CD4-positive, alpha-beta T cell (primary cell): ENCODE measurements around the gene PLEKHG1. TPM values are rescaled to one million over a fixed set of nuclear protein-coding genes. Genes with fewer than 3 reads are reported as not detected.

Experiments used
- ATAC-seq: fragments of 200-7000 bp; cut with Tn5 transposase; one replicate; pipeline ENCODE4 v1.10.0; 2022; ENCODE audit warnings: mild to moderate bottlenecking; ENCODE audit not compliant: poor library complexity
- CTCF ChIA-PET: fragments of 350-600 bp; sonication (Branson Sonifier 250); formaldehyde crosslinking; loops from one replicate; lab custom pipeline; 2021; ENCODE audit warnings: antibody characterized with exemption, inconsistent platforms; lab: Charles Lee
- POLR2A ChIA-PET: fragments of 350-600 bp; sonication (Branson Sonifier 250); formaldehyde crosslinking; loops from one replicate; lab custom pipeline; 2021; ENCODE audit warnings: antibody characterized with exemption, inconsistent platforms; lab: Charles Lee
- DNase-seq, 14 experiments: peaks; one replicate each; pipeline ENCODE4 v3.0.0-alpha.2; 2013 to 2020; ENCODE audit warnings: mixed read lengths in 2 of 14
- H3K27ac ChIP-seq, 2 donors: one replicate each; pipeline versions ENCODE4 v1.5.1 to v1.7.0; 2013; ENCODE audit warnings: low read length in 2 of 2, low read depth in 1 of 2, mild to moderate bottlenecking in 1 of 2
- H3K27me3 ChIP-seq, 2 experiments: 1 replicate in 1 of 2; 2 replicates in 1 of 2; pipeline versions ENCODE4 v1.6.1 to v1.7.0; 2013; ENCODE audit warnings: low read length in 2 of 2, control low read depth in 1 of 2, mild to moderate bottlenecking in 1 of 2, moderate library complexity in 1 of 2; ENCODE audit not compliant: insufficient read depth in 2 of 2, control insufficient read depth in 1 of 2
- H3K36me3 ChIP-seq: one replicate; pipeline ENCODE4 v1.6.1; 2013; ENCODE audit warnings: low read length, control low read depth; ENCODE audit not compliant: insufficient read depth
- H3K4me1 ChIP-seq: one replicate; pipeline ENCODE4 v1.6.1; 2013; ENCODE audit warnings: low read length, control low read depth; ENCODE audit not compliant: insufficient read depth
- H3K4me3 ChIP-seq: one replicate; pipeline ENCODE4 v1.5.1; 2013; ENCODE audit warnings: mild to moderate bottlenecking, low read length, moderate library complexity
- H3K9me3 ChIP-seq, 2 experiments: 1 replicate in 1 of 2; 2 replicates in 1 of 2; pipeline versions ENCODE4 v1.6.1 to v1.7.0; 2013; ENCODE audit warnings: low read length in 2 of 2, mild to moderate bottlenecking in 2 of 2, control low read depth in 1 of 2, moderate library complexity in 1 of 2; ENCODE audit not compliant: control insufficient read depth in 1 of 2, insufficient read depth in 1 of 2
- H3K27ac Mint-ChIP-seq: one replicate; pipeline ENCODE4 v1.8.0; 2020; ENCODE audit warnings: mixed read lengths
- H3K27me3 Mint-ChIP-seq: one replicate; pipeline ENCODE4 v1.8.0; 2021; ENCODE audit warnings: mixed read lengths
- H3K36me3 Mint-ChIP-seq: one replicate; pipeline ENCODE4 v1.8.0; 2021; ENCODE audit warnings: low read depth, mixed read lengths
- H3K4me1 Mint-ChIP-seq: one replicate; pipeline ENCODE4 v1.8.0; 2021; ENCODE audit warnings: low read depth, mixed read lengths
- H3K4me3 Mint-ChIP-seq: one replicate; pipeline ENCODE4 v1.8.0; 2020; ENCODE audit warnings: mild to moderate bottlenecking, mixed read lengths
- H3K9me3 Mint-ChIP-seq: one replicate; pipeline ENCODE4 v1.8.0; 2020; ENCODE audit warnings: mixed read lengths
- intact Hi-C, 2 experiments: fragments of 100-400 bp; cut with DNase I in 1 of 2; cut with micrococcal nuclease in 1 of 2; formaldehyde crosslinking; loops; one replicate each; pipeline versions ENCODE4 v1.15.1 to v1.9.0; 2023 to 2025; cut with DNase I, micrococcal nuclease
- polyA plus RNA-seq, 2 donors: library from polyadenylated mRNA; unstranded; fragments of 120-200 nt; gene quantifications; one replicate each; pipeline ENCODE4 v1.2.1, GENCODE V29; 2013
- total RNA-seq, 174 experiments: library from RNA in 2 of 174; stranded (reverse) in 2 of 174; gene quantifications; one replicate each; pipeline ENCODE4 v1.2.3 and lab custom pipeline; 2021 to 2026
- TF ChIP-seq, protein P1 (sequence below): fragments of 200-600 bp; IDR thresholded peaks from one replicate; pipeline ENCODE4 v1.8.0; 2022; ENCODE audit warnings: antibody characterized with exemption, mild to moderate bottlenecking

The PLEKHG1 gene
- 1 to 10 TPM; 1.5 to 1.8 TPM for total RNA-seq
- polyA plus RNA-seq (2013, experiment 1 of 2), result 1.7 TPM
- 1.8 TPM for polyA plus RNA-seq (2013, experiment 2 of 2)
- 1.0 to 35.6 (median 5.3) reads per million in 172 experiments for total RNA-seq (lab: John Stamatoyannopoulos, UW)

- no peak within 1 kb of the TSS for H3K27ac ChIP-seq
- peaks cover 13% of the 10 kb centered on the region for H3K4me1 ChIP-seq
- H3K36me3 Mint-ChIP-seq, result no peaks in the 10 kb centered on the region
- H3K4me3 Mint-ChIP-seq, result peak within 1 kb of the TSS; percentile 96
- TF ChIP-seq, protein P1, sequence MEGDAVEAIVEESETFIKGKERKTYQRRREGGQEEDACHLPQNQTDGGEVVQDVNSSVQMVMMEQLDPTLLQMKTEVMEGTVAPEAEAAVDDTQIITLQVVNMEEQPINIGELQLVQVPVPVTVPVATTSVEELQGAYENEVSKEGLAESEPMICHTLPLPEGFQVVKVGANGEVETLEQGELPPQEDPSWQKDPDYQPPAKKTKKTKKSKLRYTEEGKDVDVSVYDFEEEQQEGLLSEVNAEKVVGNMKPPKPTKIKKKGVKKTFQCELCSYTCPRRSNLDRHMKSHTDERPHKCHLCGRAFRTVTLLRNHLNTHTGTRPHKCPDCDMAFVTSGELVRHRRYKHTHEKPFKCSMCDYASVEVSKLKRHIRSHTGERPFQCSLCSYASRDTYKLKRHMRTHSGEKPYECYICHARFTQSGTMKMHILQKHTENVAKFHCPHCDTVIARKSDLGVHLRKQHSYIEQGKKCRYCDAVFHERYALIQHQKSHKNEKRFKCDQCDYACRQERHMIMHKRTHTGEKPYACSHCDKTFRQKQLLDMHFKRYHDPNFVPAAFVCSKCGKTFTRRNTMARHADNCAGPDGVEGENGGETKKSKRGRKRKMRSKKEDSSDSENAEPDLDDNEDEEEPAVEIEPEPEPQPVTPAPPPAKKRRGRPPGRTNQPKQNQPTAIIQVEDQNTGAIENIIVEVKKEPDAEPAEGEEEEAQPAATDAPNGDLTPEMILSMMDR, result no peak
- peak within 1 kb of the TSS; percentile 79 for H3K27ac Mint-ChIP-seq
- ChIA-PET CTCF (interaction anchor here (1.2 kb wide), 1 partner anchor 10 kb away, joined by 3 read pairs; no protein-coding TSS in a partner anchor), POLR2A (interaction anchor here (1.6 kb wide), 1 partner anchor 33 kb away, joined by 5 read pairs; no protein-coding TSS in a partner anchor)
- ATAC-seq, result peak; percentile 72
- intact Hi-C loops, result loop anchor here in 1 of 2 experiments (5.0 kb wide), 1 partner anchor 182 kb away; no protein-coding TSS in a partner anchor
- peaks cover 48% of the 10 kb centered on the region for H3K27me3 Mint-ChIP-seq
- H3K27me3 ChIP-seq, result peaks cover 2 to 33% of the 10 kb centered on the region in 2 experiments
- H3K9me3 ChIP-seq, result no peaks in the 10 kb centered on the region
- no peaks in the 10 kb centered on the region for H3K9me3 Mint-ChIP-seq
- H3K4me1 Mint-ChIP-seq, result peaks cover 14% of the 10 kb centered on the region
- peak; percentile 7 to 78 (median 38) for DNase-seq
- peak within 1 kb of the TSS; percentile 66 for H3K4me3 ChIP-seq
- H3K36me3 ChIP-seq, result no peaks in the 10 kb centered on the region
Measured at GRCh38 chr6:150599199-150600009, at the start of gene PLEKHG1. Gene PLEKHG1 (plus strand): TSS chr6:150599885. CDS start chr6:150733682, 133,797 bp downstream.

DNA sequence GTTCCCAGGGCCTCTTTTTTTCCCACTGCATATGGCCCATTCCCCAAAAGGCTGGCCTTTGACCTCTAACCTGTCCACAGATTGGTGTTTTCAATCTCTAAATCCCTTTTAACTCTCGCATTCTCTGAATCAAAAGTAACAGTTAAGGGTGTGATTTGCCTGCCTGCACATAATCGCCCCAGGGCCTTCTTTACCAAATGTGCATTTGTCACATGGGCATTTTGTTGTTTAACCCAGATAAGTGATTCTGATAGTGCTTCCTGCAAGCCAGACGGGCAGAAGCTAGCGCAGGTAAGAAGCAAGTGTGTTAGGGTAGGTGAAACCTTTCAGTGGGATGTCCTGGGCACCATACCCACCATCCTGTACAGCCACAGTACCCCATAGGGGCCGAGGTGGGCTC is 49.4 kb upstream of the PLEKHG1 start:
- no peak for DNase-seq
- Mint-ChIP-seq H3K27ac (no peak overlapping the region), H3K27me3 (peaks cover 14% of the 10 kb centered on the region), H3K4me3 (no peak overlapping the region), H3K9me3 (no peaks in the 10 kb centered on the region), H3K36me3 (no peaks in the 10 kb centered on the region), H3K4me1 (no peaks in the 10 kb centered on the region)
- Histone ChIP-seq H3K27me3 (peaks cover 0 to 9% of the 10 kb centered on the region in 2 experiments), H3K27ac (no peak overlapping the region), H3K4me3 (no peak overlapping the region), H3K36me3 (no peaks in the 10 kb centered on the region), H3K4me1 (no peaks in the 10 kb centered on the region), H3K9me3 (peaks cover 0 to 5% of the 10 kb centered on the region in 2 experiments)
- POLR2A ChIA-PET, result no interaction called here
- ATAC-seq, result no peak
- CTCF ChIA-PET, result no interaction called here
- intact Hi-C loops, result no loop called here
- TF ChIP-seq, protein P1, result no peak

DNA sequence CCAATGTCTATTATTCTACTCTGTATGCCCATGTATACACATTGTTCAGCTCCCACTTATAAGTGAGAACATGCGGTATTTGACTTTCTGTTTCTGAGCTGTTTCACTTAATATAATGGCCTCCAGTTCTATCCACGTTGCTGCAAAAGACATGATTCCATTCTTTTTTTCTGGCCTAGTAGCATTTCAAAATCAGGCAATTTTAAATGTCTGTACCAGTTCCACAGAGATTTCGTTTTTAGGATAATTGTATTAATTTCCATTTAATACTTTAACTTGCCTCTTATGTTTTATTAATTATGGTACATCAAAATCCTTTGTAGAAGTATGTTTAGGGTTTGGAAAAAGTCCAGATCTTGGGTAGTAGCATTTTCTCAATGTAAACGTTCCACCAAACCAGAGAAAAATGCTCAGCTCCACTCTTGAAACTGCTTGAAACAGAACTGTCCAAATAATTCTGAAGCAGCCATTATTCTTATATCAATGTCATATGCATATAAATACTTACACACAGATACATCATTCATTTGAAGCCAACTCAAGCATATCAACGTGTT is 42.6 kb upstream of the PLEKHG1 start:
- H3K4me3 Mint-ChIP-seq, result no peak overlapping the region
- H3K4me1 ChIP-seq, result no peaks in the 10 kb centered on the region
- DNase-seq, result no peak
- no peak overlapping the region for H3K27ac Mint-ChIP-seq
- H3K9me3 ChIP-seq, result peaks cover 4 to 5% of the 10 kb centered on the region in 2 experiments
- H3K27ac ChIP-seq, result no peak overlapping the region
- H3K36me3 ChIP-seq, result no peaks in the 10 kb centered on the region
- ChIA-PET POLR2A (no interaction called here), CTCF (interaction anchor here (0.5 to 0.6 kb wide), 2 partner anchors 21 to 263 kb away, joined by 3 read pairs; no protein-coding TSS in a partner anchor)
- H3K27me3 Mint-ChIP-seq, result peaks cover 20% of the 10 kb centered on the region
- H3K27me3 ChIP-seq, result peaks cover 5 to 8% of the 10 kb centered on the region in 2 experiments
- H3K9me3 Mint-ChIP-seq, result peaks cover 8% of the 10 kb centered on the region
- intact Hi-C loops, result no loop called here
- TF ChIP-seq, protein P1, result no peak
- no peaks in the 10 kb centered on the region for H3K36me3 Mint-ChIP-seq
- no peak for ATAC-seq
- no peaks in the 10 kb centered on the region for H3K4me1 Mint-ChIP-seq
- no peak overlapping the region for H3K4me3 ChIP-seq
